Effector CD8-positive, alpha-beta T cell (primary cell): Measurements from ENCODE around the gene BSG.
"Not testable (repeated sequence)": the region's sequence is repeated elsewhere in the genome, so short reads cannot be mapped to it uniquely, and the experiment has no call there.

ENCODE experiments used
- DNase-seq: peaks from one replicate; lab custom pipeline; 2025; lab: John Stamatoyannopoulos, UW

Gene BSG

GRCh38 chr19:588093-588740 lies 15.8 kb downstream of the BSG start:
- DNase-seq: peak; percentile 55

- DNase-seq: peak; percentile 25
Measured at GRCh38 chr19:588741-589692, 16.6 kb downstream of the BSG start.

- no peak for DNase-seq
Measured at GRCh38 chr19:589693-590395, 17.4 kb downstream of the BSG start, which contains the start of gene HCN2. TSS of gene HCN2 (plus strand) at chr19:589881. CDS start at chr19:589946, 65 bp downstream.

DNA sequence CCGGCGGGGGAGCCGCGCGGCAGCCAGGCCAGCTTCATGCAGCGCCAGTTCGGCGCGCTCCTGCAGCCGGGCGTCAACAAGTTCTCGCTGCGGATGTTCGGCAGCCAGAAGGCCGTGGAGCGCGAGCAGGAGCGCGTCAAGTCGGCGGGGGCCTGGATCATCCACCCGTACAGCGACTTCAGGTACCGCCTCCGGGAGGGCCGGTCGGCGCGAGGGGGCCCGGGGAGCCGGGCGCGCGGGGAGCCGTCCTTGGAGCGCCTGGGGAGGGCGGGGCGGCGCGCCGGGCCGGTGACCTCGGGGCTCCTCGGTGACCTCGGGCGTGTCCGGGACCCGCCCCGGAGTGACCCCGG lies 18.0 kb downstream of the BSG start:
- DNase-seq: no peak

- DNase-seq: no peak
Measured at GRCh38 chr19:590750-591098, 18.3 kb downstream of the BSG start.

DNA sequence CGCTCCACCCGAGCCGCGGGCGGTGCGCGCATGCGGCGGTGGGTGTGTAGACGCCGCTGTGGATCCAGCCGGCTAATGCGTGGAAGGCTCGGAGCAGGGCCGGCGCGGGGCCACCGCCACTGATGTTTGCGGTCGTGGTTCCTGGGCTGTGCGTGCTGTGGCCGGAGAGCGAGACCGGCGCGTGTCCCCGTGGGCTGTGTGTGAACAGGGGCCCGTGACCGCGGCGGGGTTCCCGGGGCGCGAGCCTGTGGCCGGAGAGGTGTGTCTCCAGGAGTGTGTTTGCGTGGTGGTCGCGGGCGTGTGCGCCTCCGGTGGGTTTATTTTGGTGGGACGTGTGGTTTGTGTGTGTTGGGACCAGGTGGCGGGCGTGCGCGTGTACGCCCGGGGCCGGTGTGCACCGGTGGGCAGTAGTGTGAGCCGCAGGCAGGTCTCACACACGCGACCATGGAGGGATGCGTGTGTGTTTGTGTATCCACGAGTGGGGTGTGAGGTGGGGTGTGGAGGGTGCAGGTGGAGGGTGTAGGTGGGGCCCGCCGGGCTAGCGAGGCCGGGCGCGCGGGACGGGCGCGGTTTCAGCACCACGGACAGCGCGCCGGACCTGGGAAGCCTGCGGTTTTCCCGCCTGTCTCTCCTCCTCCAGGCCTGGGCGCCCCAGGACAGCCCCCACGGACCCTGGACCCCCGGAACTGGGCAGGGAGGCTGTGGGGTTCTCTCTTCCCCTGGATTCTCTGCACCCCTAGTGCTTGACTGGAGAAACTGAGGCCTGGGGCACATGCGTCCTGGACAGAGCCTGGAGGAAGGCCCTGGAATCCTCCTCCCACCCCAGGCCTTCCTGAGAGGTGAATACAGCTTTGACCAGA lies 18.9 kb downstream of the BSG start:
- no peak for DNase-seq

DNA sequence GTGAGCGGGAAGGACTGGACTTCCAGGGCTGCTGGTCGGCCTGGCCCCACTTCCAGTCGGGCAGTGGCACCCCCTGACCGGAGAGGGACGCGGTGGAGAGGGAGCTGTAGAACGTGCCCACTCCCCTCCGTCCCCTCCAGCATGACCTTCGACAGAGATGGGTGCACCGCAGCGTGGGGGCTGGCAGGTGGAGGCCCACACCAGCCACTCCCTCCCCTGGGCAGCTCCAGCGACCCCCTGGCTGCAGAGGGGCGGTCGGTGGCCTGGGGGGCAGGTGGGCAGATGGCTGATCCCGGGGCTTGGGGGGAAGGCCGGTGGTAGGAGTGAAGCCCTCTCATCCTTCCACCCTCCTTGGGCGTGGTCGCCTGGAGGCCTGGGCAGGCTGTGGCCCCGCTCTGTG lies 19.7 kb downstream of the BSG start:
- no peak for DNase-seq

DNA sequence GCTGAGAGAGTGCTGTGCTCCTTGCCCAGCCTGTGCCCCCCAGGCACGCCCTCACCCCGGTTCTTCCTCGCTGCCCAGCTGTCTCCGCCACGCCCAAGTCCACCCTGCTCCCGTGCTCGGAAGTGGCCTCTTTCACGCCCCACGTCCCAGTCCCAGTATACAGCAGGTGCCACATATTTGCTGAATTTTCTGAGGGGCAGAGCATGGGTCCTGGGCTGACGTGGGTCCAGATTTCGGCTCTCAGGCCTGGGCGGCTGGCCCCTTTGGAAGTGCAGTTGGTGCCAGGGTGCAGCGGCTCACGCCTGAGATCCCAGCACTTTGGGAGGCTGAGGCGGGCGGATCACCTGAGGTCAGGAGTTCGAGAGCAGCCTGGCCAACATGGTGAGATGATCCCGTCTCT lies 20.7 kb downstream of the BSG start:
- DNase-seq: no peak

DNA sequence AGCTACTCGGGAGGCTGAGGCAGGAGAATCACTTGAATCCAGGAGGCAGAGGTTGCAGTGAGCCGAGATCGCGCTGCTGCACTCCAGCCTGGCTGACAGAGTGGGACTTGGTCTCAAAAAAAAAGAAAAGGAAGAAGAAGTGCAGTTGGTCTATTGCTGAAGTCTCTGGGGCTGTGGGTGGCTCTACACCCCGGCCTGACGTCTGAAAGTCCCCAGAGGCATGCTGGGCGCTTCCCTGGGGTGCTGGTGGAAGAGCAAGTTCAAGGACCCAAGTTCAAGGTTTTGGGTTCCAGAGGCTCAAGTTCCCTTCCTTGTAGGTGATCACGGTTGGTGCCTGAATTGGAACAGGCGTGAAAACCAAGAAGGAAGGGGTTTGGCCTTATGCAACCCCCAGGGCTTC lies 21.1 kb downstream of the BSG start:
- no peak for DNase-seq

GRCh38 chr19:594265-594870 lies 22.0 kb downstream of the BSG start:
- DNase-seq: no peak

- DNase-seq: no peak
Measured at GRCh38 chr19:595326-596262, 23.2 kb downstream of the BSG start.

DNA sequence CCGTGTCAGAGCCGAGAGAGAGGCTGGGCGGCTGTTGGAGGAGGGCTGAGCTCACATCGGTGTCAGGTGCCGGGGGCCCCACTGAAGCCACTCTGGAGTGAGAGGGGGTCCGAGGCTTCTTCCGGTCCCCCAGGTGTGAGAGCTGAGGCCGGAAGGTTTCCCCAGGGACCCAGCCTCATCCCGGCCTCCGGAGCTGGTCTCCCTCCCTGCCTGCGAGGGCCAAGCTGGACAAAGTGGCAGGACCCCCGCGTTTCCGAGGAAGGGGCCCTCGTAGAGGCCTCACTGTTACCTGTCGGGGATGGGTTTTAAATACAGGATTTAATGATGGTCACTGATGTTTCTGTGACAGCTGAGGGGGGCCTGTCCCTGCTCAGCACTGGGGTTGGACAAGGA lies 23.9 kb downstream of the BSG start:
- no peak for DNase-seq

- no peak for DNase-seq
Measured at GRCh38 chr19:597406-598315, 25.3 kb downstream of the BSG start.

- no peak for DNase-seq
Measured at GRCh38 chr19:601310-601709, 28.9 kb downstream of the BSG start.

GRCh38 chr19:601790-602189 lies 29.4 kb downstream of the BSG start:
- DNase-seq: no peak

DNA sequence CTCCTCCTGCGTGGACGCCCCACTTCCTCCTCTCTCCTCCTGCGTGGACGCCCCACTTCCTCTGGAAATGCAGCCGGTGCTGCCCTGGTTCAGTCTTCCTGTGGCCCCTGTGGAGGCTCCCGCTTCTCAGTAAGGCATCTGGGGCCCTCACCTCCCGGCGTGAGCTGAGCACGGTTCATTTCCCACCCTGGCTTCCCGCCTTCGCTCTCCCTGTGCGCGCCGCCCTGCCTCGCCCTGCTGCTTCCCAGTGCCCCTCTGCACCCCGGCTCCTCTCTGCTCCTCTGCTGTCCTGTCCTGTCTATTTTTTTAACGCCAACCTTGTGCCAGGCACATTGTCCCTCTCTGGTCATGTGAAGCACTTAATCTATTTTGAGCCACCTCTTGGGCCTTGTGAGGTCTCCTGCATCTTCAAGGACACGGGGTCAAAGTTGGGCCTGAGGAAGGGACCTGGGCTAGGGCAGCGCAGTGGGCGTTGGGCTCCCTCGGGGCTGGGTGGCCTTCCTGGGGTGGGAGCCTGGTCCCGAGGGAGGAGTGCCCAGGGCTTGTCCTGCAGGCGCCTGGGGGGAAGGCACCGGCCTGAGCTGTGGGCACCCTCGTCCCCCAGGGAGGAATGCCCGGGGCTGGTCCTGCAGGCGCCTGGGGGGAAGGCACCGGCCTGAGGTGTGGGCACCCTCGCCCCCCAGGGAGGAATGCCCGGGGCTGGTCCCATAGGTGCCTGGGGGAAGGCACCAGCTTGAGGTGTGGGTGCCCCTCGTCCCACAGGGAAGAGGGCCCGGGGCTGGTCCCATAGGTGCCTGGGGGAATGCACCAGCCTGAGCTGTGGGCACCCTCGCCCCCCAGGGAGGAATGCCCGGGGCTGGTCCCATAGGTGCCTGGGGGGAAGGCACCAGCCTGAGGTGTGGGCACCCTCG lies 30.2 kb downstream of the BSG start:
- no peak for DNase-seq

DNA sequence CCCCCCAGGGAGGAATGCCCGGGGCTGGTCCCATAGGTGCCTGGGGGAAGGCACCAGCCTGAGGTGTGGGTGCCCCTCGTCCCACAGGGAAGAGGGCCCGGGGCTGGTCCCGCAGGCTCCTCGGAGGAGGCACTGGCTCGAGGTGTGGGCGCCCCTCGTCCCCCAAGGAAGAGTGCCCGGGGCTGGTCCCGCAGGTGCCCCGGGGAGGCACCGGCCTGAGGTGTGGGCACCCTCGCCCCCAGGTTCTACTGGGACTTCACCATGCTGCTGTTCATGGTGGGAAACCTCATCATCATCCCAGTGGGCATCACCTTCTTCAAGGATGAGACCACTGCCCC lies 30.9 kb downstream of the BSG start:
- DNase-seq: not testable (repeated sequence)

DNA sequence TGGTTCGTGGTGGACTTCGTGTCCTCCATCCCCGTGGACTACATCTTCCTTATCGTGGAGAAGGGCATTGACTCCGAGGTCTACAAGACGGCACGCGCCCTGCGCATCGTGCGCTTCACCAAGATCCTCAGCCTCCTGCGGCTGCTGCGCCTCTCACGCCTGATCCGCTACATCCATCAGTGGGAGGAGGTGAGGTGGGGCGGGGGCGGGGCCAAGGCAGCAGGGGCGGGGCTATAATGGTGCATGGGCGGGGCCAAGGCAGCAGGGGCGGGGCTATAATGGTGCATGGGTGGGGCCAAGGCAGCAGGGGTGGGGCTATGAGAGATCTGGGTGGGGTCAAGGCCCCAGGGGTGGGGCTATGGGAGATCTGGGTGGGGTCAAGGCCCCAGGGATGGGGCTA lies 31.4 kb downstream of the BSG start:
- not testable (repeated sequence) for DNase-seq
